Measurements from ENCODE around the gene RAD50.
"Not testable (repeated sequence)": the region's sequence is repeated elsewhere in the genome, so short reads cannot be mapped to it uniquely, and the experiment has no call there.

The RAD50 gene

DNA sequence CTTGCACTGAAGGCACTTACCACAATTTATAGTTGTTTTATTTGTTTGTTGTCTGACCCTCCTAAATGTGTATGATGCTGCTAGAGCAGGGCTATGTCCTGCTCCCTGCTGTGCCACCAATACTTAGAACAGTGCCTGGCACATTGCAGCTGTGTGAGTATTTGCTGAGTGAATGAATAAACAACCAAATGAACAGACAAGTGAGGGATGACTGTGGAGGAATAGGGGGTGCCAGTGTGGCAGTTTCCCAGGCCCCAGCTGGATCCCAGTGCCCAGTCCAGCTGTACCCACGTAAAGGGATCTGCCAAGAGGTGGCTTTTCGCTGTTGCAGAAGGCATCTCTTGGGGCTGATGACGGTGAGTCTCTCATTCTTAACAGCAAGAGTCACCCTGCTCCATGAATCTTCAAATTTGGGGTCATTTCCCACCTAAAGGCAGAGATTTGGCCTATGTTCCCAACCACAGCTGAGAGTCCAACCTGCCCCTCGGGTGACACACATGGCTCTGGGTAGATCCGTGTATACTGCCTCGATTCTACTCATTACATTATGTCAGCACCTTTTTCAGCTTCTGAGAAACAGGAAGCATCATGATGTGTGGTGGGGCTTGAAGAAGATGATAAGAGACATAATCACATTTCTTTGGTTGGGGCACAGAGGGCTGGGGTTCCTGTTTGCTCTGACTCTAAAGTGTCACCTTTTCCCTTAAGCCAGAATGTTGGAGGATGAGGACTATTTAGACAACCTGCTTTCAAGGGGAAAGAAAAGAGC lies 27.7 kb upstream of the RAD50 start:
- no peaks in the 10 kb centered on the region for H3K36me3 ChIP-seq (ENCODE audit: control insufficient read depth, insufficient read depth, low read length)
- no peaks in the 10 kb centered on the region for H3K27me3 ChIP-seq (ENCODE audit: control insufficient read depth, insufficient read depth, low read length, poor library complexity, severe bottlenecking)
- H3K27ac ChIP-seq (ENCODE audit: insufficient read depth, low read depth, low read length, poor library complexity, severe bottlenecking), result no peak overlapping the region
- H3K4me1 ChIP-seq (ENCODE audit: control insufficient read depth, insufficient read depth, low read length), result no peaks in the 10 kb centered on the region
- 89 to 92% methylated on average over 5 to 6 of the region's 6 CpGs for WGBS, 2 experiments
- H3K9me3 ChIP-seq (ENCODE audit: control insufficient read depth, low read length), result no peaks in the 10 kb centered on the region
- no peak overlapping the region for H3K4me3 ChIP-seq (ENCODE audit: insufficient read depth, low read depth, low read length)

GRCh38 chr5:132530946-132531345 lies 25.8 kb upstream of the RAD50 start:
- Histone ChIP-seq H3K4me1 (ENCODE audit: control insufficient read depth, insufficient read depth, low read length) (no peaks in the 10 kb centered on the region), H3K9me3 (ENCODE audit: control insufficient read depth, low read length) (no peaks in the 10 kb centered on the region), H3K27me3 (ENCODE audit: control insufficient read depth, insufficient read depth, low read length, poor library complexity, severe bottlenecking) (no peaks in the 10 kb centered on the region), H3K27ac (ENCODE audit: insufficient read depth, low read depth, low read length, poor library complexity, severe bottlenecking) (no peak overlapping the region), H3K36me3 (ENCODE audit: control insufficient read depth, insufficient read depth, low read length) (no peaks in the 10 kb centered on the region), H3K4me3 (ENCODE audit: insufficient read depth, low read depth, low read length) (no peak overlapping the region)
- WGBS, 2 experiments, result 84 to 92% methylated on average over 4 of the region's 4 CpGs

DNA sequence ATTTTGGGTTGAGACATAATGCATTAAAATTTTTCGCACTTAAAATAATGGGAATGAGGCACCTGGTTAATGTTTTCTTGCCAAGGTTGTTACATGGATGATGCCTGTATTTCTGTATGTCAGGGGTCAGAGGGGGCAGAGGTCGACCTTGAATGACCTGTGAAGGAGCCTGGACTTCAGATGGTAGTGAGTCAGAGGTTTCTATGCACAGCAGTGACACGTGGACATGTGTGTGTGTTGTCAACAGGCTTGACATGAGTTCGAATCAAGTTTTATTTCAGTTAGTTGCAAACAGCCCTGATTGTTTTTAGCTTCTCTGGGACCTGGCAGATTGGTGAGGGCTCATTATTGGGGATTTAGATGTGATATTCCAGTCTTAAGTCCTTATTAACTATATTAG lies 17.1 kb upstream of the RAD50 start:
- Histone ChIP-seq H3K4me3 (ENCODE audit: insufficient read depth, low read depth, low read length) (no peak overlapping the region), H3K27me3 (ENCODE audit: control insufficient read depth, insufficient read depth, low read length, poor library complexity, severe bottlenecking) (no peaks in the 10 kb centered on the region), H3K27ac (ENCODE audit: insufficient read depth, low read depth, low read length, poor library complexity, severe bottlenecking) (no peak overlapping the region), H3K4me1 (ENCODE audit: control insufficient read depth, insufficient read depth, low read length) (no peaks in the 10 kb centered on the region), H3K36me3 (ENCODE audit: control insufficient read depth, insufficient read depth, low read length) (no peaks in the 10 kb centered on the region), H3K9me3 (ENCODE audit: control insufficient read depth, low read length) (no peaks in the 10 kb centered on the region)
- WGBS, 2 experiments, result 89 to 90% methylated on average over 4 of the region's 4 CpGs

DNA sequence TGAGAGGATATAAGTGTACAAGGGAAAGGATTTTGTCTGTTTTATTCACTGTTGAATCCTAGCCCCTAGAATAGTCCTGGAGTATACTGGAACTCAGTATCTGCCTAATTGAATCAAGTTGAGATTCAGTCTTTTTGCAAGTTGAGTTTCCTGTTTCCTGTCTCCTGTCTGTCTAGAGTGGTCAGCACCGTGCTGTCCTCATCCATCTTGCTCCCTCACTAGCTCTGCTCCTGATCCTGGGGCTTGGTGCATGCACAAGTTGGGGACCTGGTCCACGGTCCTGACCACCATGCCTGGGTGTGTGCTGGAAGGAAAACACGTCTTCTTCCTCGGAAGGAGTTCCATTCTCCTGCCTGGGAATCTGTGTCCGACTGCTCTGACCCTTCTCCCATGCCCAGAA lies 16.6 kb upstream of the RAD50 start:
- Histone ChIP-seq H3K27me3 (ENCODE audit: control insufficient read depth, insufficient read depth, low read length, poor library complexity, severe bottlenecking) (no peaks in the 10 kb centered on the region), H3K36me3 (ENCODE audit: control insufficient read depth, insufficient read depth, low read length) (no peaks in the 10 kb centered on the region), H3K4me1 (ENCODE audit: control insufficient read depth, insufficient read depth, low read length) (no peaks in the 10 kb centered on the region), H3K4me3 (ENCODE audit: insufficient read depth, low read depth, low read length) (no peak overlapping the region), H3K9me3 (ENCODE audit: control insufficient read depth, low read length) (no peaks in the 10 kb centered on the region), H3K27ac (ENCODE audit: insufficient read depth, low read depth, low read length, poor library complexity, severe bottlenecking) (no peak overlapping the region)
- WGBS, 2 experiments, result 91 to 92% methylated on average over 5 of the region's 5 CpGs

DNA sequence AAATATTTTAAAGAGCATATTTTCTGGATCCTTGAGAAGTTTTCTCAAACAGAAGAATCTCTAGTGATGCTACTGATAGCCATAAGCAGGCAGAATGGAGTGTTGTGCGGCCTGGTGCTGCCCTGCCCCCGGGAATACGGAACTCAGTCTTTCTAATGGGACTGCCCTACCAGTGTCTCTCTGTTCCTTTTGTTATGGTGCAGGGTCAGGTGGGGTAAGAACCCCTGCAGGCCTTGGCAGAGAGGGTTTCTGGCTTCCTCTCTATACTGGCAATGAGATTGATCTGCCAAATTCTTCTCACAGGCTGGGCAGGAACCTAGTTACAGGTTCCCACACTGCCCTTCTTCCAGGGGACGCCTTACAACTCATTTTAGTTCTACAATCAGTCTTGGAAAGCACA lies 16.0 kb upstream of the RAD50 start:
- 76 to 85% methylated on average over 4 of the region's 4 CpGs for WGBS, 2 experiments
- no peaks in the 10 kb centered on the region for H3K4me1 ChIP-seq (ENCODE audit: control insufficient read depth, insufficient read depth, low read length)
- H3K4me3 ChIP-seq (ENCODE audit: insufficient read depth, low read depth, low read length), result no peak overlapping the region
- H3K27ac ChIP-seq (ENCODE audit: insufficient read depth, low read depth, low read length, poor library complexity, severe bottlenecking), result no peak overlapping the region
- H3K9me3 ChIP-seq (ENCODE audit: control insufficient read depth, low read length), result no peaks in the 10 kb centered on the region
- H3K27me3 ChIP-seq (ENCODE audit: control insufficient read depth, insufficient read depth, low read length, poor library complexity, severe bottlenecking), result no peaks in the 10 kb centered on the region
- H3K36me3 ChIP-seq (ENCODE audit: control insufficient read depth, insufficient read depth, low read length), result no peaks in the 10 kb centered on the region

- WGBS, 2 experiments, result 87 to 88% methylated on average over 6 of the region's 7 CpGs
- Histone ChIP-seq H3K36me3 (ENCODE audit: control insufficient read depth, insufficient read depth, low read length) (no peaks in the 10 kb centered on the region), H3K9me3 (ENCODE audit: control insufficient read depth, low read length) (no peaks in the 10 kb centered on the region), H3K4me3 (ENCODE audit: insufficient read depth, low read depth, low read length) (no peak within 1 kb of the TSS), H3K4me1 (ENCODE audit: control insufficient read depth, insufficient read depth, low read length) (no peaks in the 10 kb centered on the region), H3K27me3 (ENCODE audit: control insufficient read depth, insufficient read depth, low read length, poor library complexity, severe bottlenecking) (no peaks in the 10 kb centered on the region), H3K27ac (ENCODE audit: insufficient read depth, low read depth, low read length, poor library complexity, severe bottlenecking) (no peak within 1 kb of the TSS)
Observed at GRCh38 chr5:132543472-132544201, 13.1 kb upstream of the RAD50 start, which contains the start of gene IL5. Gene IL5, minus strand, starts transcription at chr5:132543522. Its CDS starts 44 bp downstream, at chr5:132543478.

- Histone ChIP-seq H3K4me1 (ENCODE audit: control insufficient read depth, insufficient read depth, low read length) (no peaks in the 10 kb centered on the region), H3K36me3 (ENCODE audit: control insufficient read depth, insufficient read depth, low read length) (no peaks in the 10 kb centered on the region), H3K27me3 (ENCODE audit: control insufficient read depth, insufficient read depth, low read length, poor library complexity, severe bottlenecking) (no peaks in the 10 kb centered on the region), H3K9me3 (ENCODE audit: control insufficient read depth, low read length) (no peaks in the 10 kb centered on the region), H3K4me3 (ENCODE audit: insufficient read depth, low read depth, low read length) (no peak overlapping the region), H3K27ac (ENCODE audit: insufficient read depth, low read depth, low read length, poor library complexity, severe bottlenecking) (no peak overlapping the region)
- WGBS, 2 experiments, result 90 to 100% methylated on average over 1 to 2 of the region's 2 CpGs
Observed at GRCh38 chr5:132546108-132546507, 10.7 kb upstream of the RAD50 start.

- H3K4me3 ChIP-seq (ENCODE audit: insufficient read depth, low read depth, low read length), result no peak overlapping the region
- WGBS, 2 experiments, result 87 to 91% methylated on average over 2 of the region's 2 CpGs
- H3K4me1 ChIP-seq (ENCODE audit: control insufficient read depth, insufficient read depth, low read length), result no peaks in the 10 kb centered on the region
- no peaks in the 10 kb centered on the region for H3K27me3 ChIP-seq (ENCODE audit: control insufficient read depth, insufficient read depth, low read length, poor library complexity, severe bottlenecking)
- no peaks in the 10 kb centered on the region for H3K36me3 ChIP-seq (ENCODE audit: control insufficient read depth, insufficient read depth, low read length)
- H3K9me3 ChIP-seq (ENCODE audit: control insufficient read depth, low read length), result no peaks in the 10 kb centered on the region
- H3K27ac ChIP-seq (ENCODE audit: insufficient read depth, low read depth, low read length, poor library complexity, severe bottlenecking), result no peak overlapping the region
Observed at GRCh38 chr5:132547269-132547668, 9.5 kb upstream of the RAD50 start.

GRCh38 chr5:132548834-132549233 lies 7.9 kb upstream of the RAD50 start:
- H3K36me3 ChIP-seq (ENCODE audit: control insufficient read depth, insufficient read depth, low read length); H3K27ac ChIP-seq (ENCODE audit: insufficient read depth, low read depth, low read length, poor library complexity, severe bottlenecking); H3K4me3 ChIP-seq (ENCODE audit: insufficient read depth, low read depth, low read length); H3K9me3 ChIP-seq (ENCODE audit: control insufficient read depth, low read length); H3K27me3 ChIP-seq (ENCODE audit: control insufficient read depth, insufficient read depth, low read length, poor library complexity, severe bottlenecking); H3K4me1 ChIP-seq (ENCODE audit: control insufficient read depth, insufficient read depth, low read length): not testable (repeated sequence)
- WGBS, 2 experiments, result 87 to 93% methylated on average over 7 of the region's 7 CpGs

DNA sequence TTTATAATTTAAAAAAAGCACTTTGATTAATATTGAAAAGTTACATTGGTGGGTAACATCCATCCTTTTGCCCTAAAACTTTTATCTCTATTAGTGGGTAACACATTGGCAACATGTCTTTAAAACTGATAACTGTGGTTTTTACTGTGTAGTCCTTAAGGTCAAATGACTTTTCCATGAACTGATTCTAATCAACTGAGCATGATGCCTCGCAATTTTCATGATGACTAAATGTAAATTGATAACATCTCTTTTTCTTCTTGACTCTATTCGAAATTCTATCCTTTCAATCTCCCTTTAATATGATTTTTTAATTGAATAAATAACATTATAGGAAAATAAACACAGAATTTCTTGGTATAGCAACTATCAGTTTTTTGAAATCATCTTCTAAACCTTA lies 7.2 kb upstream of the RAD50 start:
- 88 to 100% methylated on average over 1 of the region's 2 CpGs for WGBS, 2 experiments
- H3K27ac ChIP-seq (ENCODE audit: insufficient read depth, low read depth, low read length, poor library complexity, severe bottlenecking), result no peak overlapping the region
- H3K4me3 ChIP-seq (ENCODE audit: insufficient read depth, low read depth, low read length), result no peak overlapping the region
- no peaks in the 10 kb centered on the region for H3K9me3 ChIP-seq (ENCODE audit: control insufficient read depth, low read length)
- H3K4me1 ChIP-seq (ENCODE audit: control insufficient read depth, insufficient read depth, low read length), result no peaks in the 10 kb centered on the region
- H3K27me3 ChIP-seq (ENCODE audit: control insufficient read depth, insufficient read depth, low read length, poor library complexity, severe bottlenecking), result no peaks in the 10 kb centered on the region
- no peaks in the 10 kb centered on the region for H3K36me3 ChIP-seq (ENCODE audit: control insufficient read depth, insufficient read depth, low read length)

Measured in ectodermal cell (in vitro differentiated cells).